GM19463 (cell line): ENCODE results near the gene SPRN.

Source experiments
- ATAC-seq: cut with Tn5 transposase; IDR thresholded peaks from one replicate; pipeline ENCODE4 v1.9.1; 2021; ENCODE audit warnings: mild to moderate bottlenecking, moderate library complexity; ENCODE audit not compliant: unreplicated experiment

Gene SPRN

GRCh38 chr10:133411523-133412380 lies 12.7 kb downstream of the SPRN start:
- no peak for ATAC-seq

- peak; percentile 39 for ATAC-seq
These were observed 18.4 kb downstream of the SPRN start for GRCh38 chr10:133405844-133406527.

DNA sequence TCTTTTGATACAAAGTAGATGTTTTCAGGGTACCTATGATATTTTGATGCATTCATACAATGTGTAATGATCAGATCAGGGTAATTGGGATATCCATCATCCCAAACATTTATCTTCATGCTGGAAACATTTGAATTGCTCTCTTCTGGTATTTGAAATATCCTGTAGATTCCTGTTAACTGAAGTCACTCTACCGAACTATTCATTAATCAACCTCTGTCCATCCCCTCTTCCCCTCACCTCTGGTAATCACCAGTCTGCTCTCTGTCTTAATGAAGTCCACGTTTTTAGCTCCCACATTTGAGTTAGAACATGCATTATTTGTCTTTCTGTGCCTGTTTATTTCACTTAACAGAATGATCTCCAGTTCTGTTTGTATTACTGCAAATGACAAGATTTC lies 19.2 kb downstream of the SPRN start:
- no peak for ATAC-seq

DNA sequence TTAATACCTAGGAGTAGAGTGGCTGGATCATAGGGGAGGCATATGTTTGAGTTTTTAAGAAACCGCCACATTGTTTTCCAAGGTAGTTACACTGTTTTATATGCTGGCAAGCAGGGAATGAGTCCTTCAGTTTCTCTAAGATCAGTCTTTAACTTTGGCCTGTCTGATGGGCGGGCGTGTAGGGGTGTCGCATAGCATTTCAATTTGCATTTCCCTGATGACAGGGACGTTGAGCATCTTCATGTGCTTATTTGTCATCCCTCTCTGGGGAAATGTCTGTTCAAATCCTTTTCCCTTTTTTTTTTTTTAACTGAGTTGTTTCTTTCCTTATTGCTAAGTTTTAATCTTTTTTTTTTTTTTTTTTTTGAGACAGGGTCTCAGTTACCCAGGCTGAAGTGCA lies 20.6 kb downstream of the SPRN start:
- no peak for ATAC-seq

DNA sequence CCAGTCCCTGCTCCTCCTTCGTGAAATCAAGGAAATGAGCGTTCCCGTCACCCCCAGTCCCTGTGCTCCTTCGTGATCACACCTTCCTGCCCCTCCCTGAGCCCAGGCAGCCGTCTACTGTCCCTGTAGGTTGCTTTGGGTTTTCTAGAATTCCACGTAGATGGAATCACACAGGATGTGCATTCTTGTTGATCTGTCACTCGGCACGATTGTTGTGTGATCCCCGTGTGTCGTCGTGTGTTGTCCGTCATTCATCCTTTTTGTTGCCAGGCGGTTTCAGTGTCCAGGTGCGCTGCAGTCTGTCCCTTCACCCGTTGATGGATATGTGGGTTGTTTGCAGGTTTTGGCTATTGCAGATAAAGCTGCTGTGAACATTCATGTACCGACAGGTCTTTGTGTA lies 21.1 kb downstream of the SPRN start:
- no peak for ATAC-seq

DNA sequence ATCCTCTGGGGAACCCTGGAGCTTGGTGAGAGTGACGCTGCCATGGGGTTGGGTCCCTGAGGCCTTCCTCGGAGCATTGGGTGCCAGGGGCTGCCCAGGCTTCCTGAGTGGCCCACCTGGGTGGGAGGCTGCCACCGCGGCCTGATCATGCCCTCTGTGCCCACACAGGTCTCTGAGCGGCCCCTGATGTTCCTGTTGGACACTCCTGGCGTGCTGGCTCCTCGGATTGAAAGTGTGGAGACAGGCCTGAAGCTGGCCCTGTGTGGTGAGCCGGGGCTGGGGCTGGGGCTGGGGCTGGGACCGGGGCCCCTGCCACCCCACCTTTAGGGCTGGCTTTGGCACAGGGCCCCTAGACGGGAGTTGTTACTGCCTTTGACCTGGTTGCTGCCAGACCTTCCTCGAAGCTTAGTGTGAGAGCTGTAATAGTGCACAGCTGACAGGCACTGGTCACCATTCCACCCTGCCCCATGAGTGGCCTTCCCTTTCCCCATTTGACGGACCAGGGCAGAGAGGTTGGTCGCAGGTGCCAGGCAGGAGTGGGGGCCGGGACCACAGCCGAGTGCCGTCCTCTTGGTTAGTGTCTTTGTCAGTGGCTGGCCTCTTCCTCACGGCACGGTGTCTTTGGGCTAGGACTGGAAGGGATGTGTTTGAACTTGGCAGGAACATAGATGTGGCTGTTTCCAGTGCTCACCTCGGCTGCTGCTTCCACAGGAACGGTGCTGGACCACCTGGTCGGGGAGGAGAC lies 22.3 kb downstream of the SPRN start:
- no peak for ATAC-seq

- ATAC-seq: peak; percentile 18
These were observed 22.9 kb downstream of the SPRN start for GRCh38 chr10:133401500-133401899.

DNA sequence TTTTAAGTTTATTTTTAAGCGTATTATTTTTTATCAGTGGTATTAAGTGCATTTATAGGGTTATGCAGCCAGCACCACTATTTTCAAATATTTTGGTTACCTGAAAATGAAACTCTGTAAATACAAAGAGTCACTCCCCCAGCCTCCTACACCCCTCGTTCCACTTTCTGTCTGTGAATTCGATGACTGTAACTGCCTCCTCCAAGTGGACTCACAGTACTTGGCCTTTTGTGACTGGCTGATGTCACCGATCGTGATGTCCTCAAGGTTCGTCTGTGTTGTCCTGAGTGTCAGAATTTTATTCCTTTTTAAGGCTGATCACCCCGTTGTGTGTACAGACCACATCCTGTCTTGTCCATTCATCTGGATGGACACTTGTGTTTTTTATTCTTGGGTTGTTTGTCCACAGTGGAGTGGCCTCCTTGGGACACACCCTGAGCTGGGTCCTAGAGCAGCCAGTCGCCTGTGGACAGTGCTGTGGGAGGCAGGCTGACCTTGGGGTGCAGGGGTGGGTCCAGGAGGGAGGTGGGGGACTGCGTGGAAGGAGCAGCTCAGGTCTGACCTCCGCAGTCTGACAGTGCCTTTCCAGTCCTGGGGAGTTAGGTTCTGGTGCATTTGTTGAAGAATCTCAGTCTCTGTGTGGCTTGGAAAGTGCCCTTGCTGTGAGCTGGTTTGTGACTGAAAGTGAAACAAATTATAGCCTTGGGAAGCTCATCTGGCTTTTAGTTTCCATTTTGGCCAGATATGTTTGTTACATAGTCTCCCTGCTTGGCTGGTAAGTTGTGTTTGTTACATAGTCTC lies 23.6 kb downstream of the SPRN start:
- ATAC-seq: peak; percentile 85

- no peak for ATAC-seq
These were observed 25.3 kb downstream of the SPRN start for GRCh38 chr10:133399123-133399601.

GRCh38 chr10:133397938-133398337 lies 26.5 kb downstream of the SPRN start:
- no peak for ATAC-seq

GRCh38 chr10:133396035-133396624 lies 28.3 kb downstream of the SPRN start:
- no peak for ATAC-seq

DNA sequence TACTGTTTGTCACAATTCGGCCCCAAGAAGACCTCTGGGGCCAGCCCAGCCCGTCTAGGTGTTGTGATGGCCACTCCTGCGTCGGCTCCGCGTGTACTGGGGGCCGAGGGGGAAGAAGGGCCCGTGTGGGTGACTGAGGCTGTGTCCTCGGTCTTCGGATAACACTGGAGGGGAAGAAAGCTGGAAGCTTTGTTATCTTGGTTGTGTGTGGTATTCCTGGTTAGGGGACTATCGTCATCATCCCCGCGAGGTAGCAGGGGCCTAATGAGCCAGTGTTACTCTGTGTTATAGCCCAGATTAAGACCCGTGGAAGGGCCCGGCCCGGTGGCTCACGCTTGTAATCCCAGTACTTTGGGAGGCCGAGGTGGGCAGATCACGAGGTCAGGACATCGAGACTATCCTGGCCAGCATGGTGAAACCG lies 29.6 kb downstream of the SPRN start:
- no peak for ATAC-seq

- ATAC-seq: peak; percentile 65
These were observed 30.3 kb downstream of the SPRN start, which contains the start of gene MTG1 for GRCh38 chr10:133394064-133394663. Gene MTG1, plus strand, starts transcription at chr10:133394157. Its CDS starts 64 bp downstream, at chr10:133394221.

DNA sequence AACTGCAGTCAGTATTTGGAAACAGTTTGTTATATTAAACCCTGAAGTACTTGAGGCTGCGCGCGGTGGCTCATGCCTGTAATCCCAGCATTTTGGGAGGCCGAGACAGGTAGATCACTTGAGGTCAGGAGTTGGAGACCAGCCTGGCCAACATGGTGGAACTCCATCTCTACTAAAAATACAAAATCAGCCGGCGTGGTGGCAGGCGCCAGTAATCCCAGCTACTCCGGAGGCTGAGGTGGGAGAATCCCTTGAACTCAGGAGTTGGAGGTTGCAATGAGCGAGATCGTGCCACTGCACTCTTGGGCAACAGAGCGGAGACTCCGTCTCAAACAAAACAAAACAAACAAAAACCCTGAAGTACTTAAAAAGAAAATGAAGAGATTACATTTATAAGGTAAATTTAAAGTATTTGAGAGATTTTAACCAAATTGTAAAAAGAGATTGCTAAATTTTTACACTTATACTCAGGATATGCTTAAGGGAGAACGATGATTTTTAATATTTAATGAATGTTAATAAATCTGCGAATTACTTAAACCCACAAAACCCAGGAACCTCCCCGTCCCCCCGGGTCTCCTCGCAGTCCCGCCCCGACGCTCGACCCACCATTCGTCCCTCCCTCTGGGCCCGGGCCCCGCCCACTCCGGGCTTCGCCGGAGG lies 30.9 kb downstream of the SPRN start:
- ATAC-seq: no peak

- ATAC-seq: no peak
These were observed 32.5 kb downstream of the SPRN start for GRCh38 chr10:133391761-133392518.

GRCh38 chr10:133391249-133391635 lies 33.2 kb downstream of the SPRN start:
- ATAC-seq: no peak

DNA sequence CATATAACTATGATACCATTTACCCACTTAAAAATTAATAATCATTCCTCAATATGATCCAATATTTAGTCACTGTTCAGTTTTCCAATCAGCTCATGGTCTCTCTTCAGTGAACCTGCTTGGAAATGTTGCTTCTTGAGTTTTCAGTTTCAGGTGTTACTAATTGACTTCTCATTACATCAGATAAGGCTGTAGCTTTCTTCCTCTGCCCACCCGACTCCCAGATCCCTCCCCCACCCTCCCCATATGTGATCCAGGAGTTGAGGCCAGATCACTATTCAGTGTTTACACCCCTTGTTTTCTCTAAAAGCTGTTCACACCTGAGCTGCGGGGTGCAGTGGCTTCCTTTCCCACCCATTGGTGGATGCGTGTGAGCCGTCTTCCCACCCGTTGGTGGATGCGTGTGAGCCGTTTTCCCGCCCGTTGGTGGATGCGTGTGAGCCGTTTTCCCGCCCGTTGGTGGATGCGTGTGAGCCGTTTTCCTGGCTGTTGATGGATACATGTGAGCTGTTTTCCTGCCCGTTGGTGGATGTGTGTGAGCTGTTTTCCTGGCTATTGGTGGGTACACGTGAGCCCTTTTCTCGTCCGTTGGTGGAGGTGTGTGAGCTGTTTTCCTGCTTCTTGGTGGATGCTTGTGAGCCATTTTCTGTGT lies 33.7 kb downstream of the SPRN start:
- no peak for ATAC-seq
